HepG2 (cell line): ENCODE measurements around the gene SMIM36. TPM values are rescaled to one million over a fixed set of nuclear protein-coding genes. Genes with fewer than 3 reads are reported as not detected.

ENCODE experiments used
- GRHL1 ChIP-seq: sonication (generic); formaldehyde crosslinking; conservative IDR thresholded peaks from 2 replicates; pipeline ENCODE4 v1.8.0; 2022; ENCODE audit warnings: missing genetic modification reagents
- KLF9 ChIP-seq: IDR thresholded peaks from 2 replicates; pipeline ENCODE4 v1.6.1; 2016; ENCODE audit warnings: low read depth
- PCBP1 ChIP-seq: fragments of 200-400 bp; formaldehyde crosslinking; IDR thresholded peaks from 2 replicates; pipeline ENCODE4 v1.6.1; 2017; ENCODE audit warnings: mild to moderate bottlenecking, low read depth, low read length, borderline replicate concordance
- PHF5A ChIP-seq: IDR thresholded peaks from one replicate; pipeline ENCODE4 v1.6.1; 2018; ENCODE audit warnings: low read depth, missing genetic modification reagents; ENCODE audit not compliant: unreplicated experiment
- TARDBP ChIP-seq: sonication (generic); formaldehyde crosslinking; IDR thresholded peaks from 2 replicates; pipeline ENCODE4 v1.8.0; 2022; ENCODE audit warnings: mild to moderate bottlenecking, missing genetic modification reagents
- YEATS4 ChIP-seq: sonication (generic); formaldehyde crosslinking; IDR thresholded peaks from 2 replicates; pipeline ENCODE4 v1.4.0; 2020; ENCODE audit warnings: missing genetic modification reagents, borderline replicate concordance
- ZFP36L2 ChIP-seq: sonication (generic); formaldehyde crosslinking; IDR thresholded peaks from 2 replicates; pipeline ENCODE4 v1.4.0; 2020; ENCODE audit warnings: missing genetic modification reagents
- ZMAT3 ChIP-seq: sonication (generic); formaldehyde crosslinking; conservative IDR thresholded peaks from 2 replicates; pipeline ENCODE4 v1.7.0; 2021; ENCODE audit warnings: missing genetic modification reagents
- ZNF609 ChIP-seq: sonication (generic); formaldehyde crosslinking; IDR thresholded peaks from 2 replicates; pipeline ENCODE4 v1.4.0; 2020; ENCODE audit warnings: mild to moderate bottlenecking, missing genetic modification reagents, borderline replicate concordance
- ZNF776 ChIP-seq: sonication (generic); formaldehyde crosslinking; IDR thresholded peaks from 2 replicates; pipeline ENCODE4 v1.4.0; 2020; ENCODE audit warnings: mild to moderate bottlenecking, missing genetic modification reagents
- polyA plus RNA-seq, 8 experiments: library from polyadenylated mRNA; depleted of rRNA in 3 of 8; stranded (reverse) in 7 of 8; unstranded in 1 of 8; fragments of >200 nt; fragmentation: Illumina TruSeq in 4 of 8; extraction: Trizol in 4 of 8; gene quantifications; 2 replicates each; pipeline versions ENCODE4 v1.2.1 to v1.2.3, GENCODE V29; 2011 to 2016; ENCODE audit warnings: low read depth in 4 of 8, missing spikeins in 1 of 8, mixed read lengths in 1 of 8; ENCODE audit not compliant: insufficient read depth in 1 of 8
- total RNA-seq, 5 experiments: library from RNA; depleted of rRNA; stranded (reverse); fragments of >200 nt; fragmentation: Illumina TruSeq; extraction: Trizol; gene quantifications; 2 replicates each; pipeline ENCODE4 v1.2.3, GENCODE V29; 2016; ENCODE audit warnings: low read depth in 1 of 5
- TF ChIP-seq, protein P1 (sequence below): sonication (generic); formaldehyde crosslinking; IDR thresholded peaks from 2 replicates; pipeline ENCODE4 v1.5.0; 2020; ENCODE audit warnings: missing genetic modification reagents, mild to moderate bottlenecking, borderline replicate concordance

Gene SMIM36
- total and polyA plus RNA-seq, 2 of the 13 experiments (the other 11 are each of a cell fraction or from before 2014, with no cell fraction given), result not detected

DNA sequence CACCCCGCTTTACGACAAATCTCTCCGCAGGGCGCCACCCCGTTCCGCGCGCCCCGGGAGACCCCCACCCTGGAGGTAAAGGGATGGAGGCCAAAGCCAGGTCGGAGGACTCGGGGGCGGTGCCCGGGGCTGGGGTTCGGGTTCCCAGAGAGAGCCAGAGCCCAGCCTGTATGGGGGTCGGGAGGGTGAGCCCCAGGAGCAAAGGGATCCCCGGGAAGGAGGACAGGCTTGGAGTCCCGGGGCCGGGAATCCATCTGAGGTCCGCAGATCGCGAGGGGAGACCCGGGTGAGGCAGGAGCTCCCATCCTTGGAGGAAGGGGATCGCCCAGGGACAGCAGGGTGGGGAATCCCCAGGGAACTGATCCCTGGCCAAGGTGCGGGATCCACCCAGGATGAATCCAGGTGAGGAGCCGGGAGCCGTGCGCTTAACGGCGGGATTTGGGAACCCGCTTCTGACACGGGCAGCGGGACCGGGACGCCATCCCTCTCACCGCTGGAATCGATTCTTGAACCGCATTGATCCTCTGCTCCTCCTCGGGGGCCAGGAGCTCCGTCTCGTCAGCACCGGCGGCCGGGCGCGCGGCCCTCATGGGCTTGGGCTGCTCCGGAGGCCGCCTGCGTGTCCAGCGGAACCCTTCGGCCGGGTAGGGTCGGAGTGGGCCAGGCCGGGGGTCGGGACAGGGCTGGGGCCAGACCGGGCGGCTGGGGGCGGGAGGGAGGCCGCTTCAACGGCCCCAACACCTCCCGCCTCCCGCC lies 89.9 kb downstream of the SMIM36 start, which contains the start of gene MMD (continued):
- TF ChIP-seq, protein P1, sequence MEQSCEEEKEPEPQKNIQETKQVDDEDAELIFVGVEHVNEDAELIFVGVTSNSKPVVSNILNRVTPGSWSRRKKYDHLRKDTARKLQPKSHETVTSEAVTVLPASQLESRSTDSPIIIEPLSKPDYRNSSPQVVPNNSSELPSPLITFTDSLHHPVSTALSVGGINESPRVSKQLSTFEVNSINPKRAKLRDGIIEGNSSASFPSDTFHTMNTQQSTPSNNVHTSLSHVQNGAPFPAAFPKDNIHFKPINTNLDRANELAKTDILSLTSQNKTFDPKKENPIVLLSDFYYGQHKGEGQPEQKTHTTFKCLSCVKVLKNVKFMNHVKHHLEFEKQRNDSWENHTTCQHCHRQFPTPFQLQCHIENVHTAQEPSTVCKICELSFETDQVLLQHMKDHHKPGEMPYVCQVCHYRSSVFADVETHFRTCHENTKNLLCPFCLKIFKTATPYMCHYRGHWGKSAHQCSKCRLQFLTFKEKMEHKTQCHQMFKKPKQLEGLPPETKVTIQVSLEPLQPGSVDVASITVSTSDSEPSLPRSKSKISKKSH (CRISPR knock-in tag), result no peak; the same call in 1 of the 2 replicates
- no peak for TF ChIP-seq ZFP36L2 (CRISPR knock-in tag)
- TF ChIP-seq ZNF609 (CRISPR knock-in tag), result peak; percentile 41; the same call in 1 of the 2 replicates
- TF ChIP-seq ZMAT3, result peak; percentile 87; the same call in 1 of the 2 replicates
- TF ChIP-seq TARDBP (CRISPR knock-in tag), result peak; percentile 42; the same call in 1 of the 2 replicates
- no peak for TF ChIP-seq PHF5A (CRISPR knock-in tag)
- no peak for TF ChIP-seq GRHL1 (CRISPR knock-in tag)
- TF ChIP-seq KLF9 (CRISPR knock-in tag), result no peak
- no peak; the same call in 1 of the 2 replicates for TF ChIP-seq ZNF776 (CRISPR knock-in tag)
- TF ChIP-seq YEATS4 (CRISPR knock-in tag), result peak; percentile 59; the same call in 1 of the 2 replicates
- 0 out of 2 replicates have a peak, but pooled peaks have one; percentile 90 for TF ChIP-seq PCBP1
